Smooth muscle cell (in vitro differentiated cells): Measurements from ENCODE around the gene PBRM1. TPM values are rescaled to one million over a fixed set of nuclear protein-coding genes. Genes with fewer than 3 reads are reported as not detected.

Experiments
- DNase-seq: peaks from one replicate; lab custom pipeline; 2025; ENCODE audit not compliant: unreplicated experiment; lab: John Stamatoyannopoulos, UW
- H2AFZ ChIP-seq: fragments of 200-600 bp; sonication (generic); 2 replicates; pipeline ENCODE4 v1.6.0; 2016; ENCODE audit warnings: antibody characterized with exemption, low read depth, mild to moderate bottlenecking
- H3F3A ChIP-seq: fragments of 200-600 bp; sonication (generic); 2 replicates; pipeline ENCODE4 v1.6.0; 2017; ENCODE audit warnings: antibody characterized with exemption, low read depth
- H3K27ac ChIP-seq: fragments of 200-600 bp; sonication (generic); 2 replicates; pipeline ENCODE4 v1.5.1; 2016; ENCODE audit warnings: low read depth, mild to moderate bottlenecking
- H3K27me3 ChIP-seq: fragments of 200-600 bp; sonication (generic); 2 replicates; pipeline ENCODE4 v1.6.1; 2016; ENCODE audit warnings: low read depth, mild to moderate bottlenecking
- H3K36me3 ChIP-seq: fragments of 200-600 bp; sonication (generic); 2 replicates; pipeline ENCODE4 v1.5.1; 2016; ENCODE audit warnings: low read depth
- H3K4me1 ChIP-seq: fragments of 200-600 bp; sonication (generic); 2 replicates; pipeline ENCODE4 v1.5.1; 2016; ENCODE audit warnings: low read depth
- H3K4me2 ChIP-seq: fragments of 200-600 bp; sonication (generic); 2 replicates; pipeline ENCODE4 v1.6.0; 2016; ENCODE audit warnings: mild to moderate bottlenecking
- H3K4me3 ChIP-seq: fragments of 200-600 bp; sonication (generic); 2 replicates; pipeline ENCODE4 v1.5.1; 2016; ENCODE audit warnings: mild to moderate bottlenecking
- H3K79me2 ChIP-seq: fragments of 200-600 bp; sonication (generic); 2 replicates; pipeline ENCODE4 v1.6.0; 2016; ENCODE audit warnings: low read depth, mild to moderate bottlenecking
- H3K9ac ChIP-seq: fragments of 200-600 bp; sonication (generic); 2 replicates; pipeline ENCODE4 v1.6.0; 2016; ENCODE audit warnings: low read depth
- H3K9me3 ChIP-seq: fragments of 200-600 bp; sonication (generic); replicated peaks from 2 replicates; pipeline ENCODE4 v1.5.1; 2016; ENCODE audit warnings: low read depth
- H4K20me1 ChIP-seq: fragments of 200-600 bp; sonication (generic); 2 replicates; pipeline ENCODE4 v1.6.0; 2016; ENCODE audit warnings: low read depth
- WGBS: methylation state at CpG from one replicate; pipeline ENCODE4 v1.1.7; 2016; ENCODE audit warnings: low lambda C conversion rate; 5-methylcytosine and 5-hydroxymethylcytosine counted together
- polyA plus RNA-seq: library from polyadenylated mRNA; unstranded; fragments of >200 nt; fragmentation: Nextera tagmentation; extraction: Ambion mirVana; gene quantifications from 2 replicates; pipeline ENCODE4 v1.2.1, GENCODE V29; 2016
- total RNA-seq: library from RNA; depleted of rRNA; stranded (reverse); fragments of >200 nt; gene quantifications from 2 replicates; pipeline ENCODE4 v1.2.3, GENCODE V29; 2014
- TF ChIP-seq, protein P1 (sequence below): fragments of 200-600 bp; sonication (generic); IDR thresholded peaks from 2 replicates; pipeline ENCODE4 v1.5.1; 2017; ENCODE audit warnings: borderline replicate concordance, mild to moderate bottlenecking, antibody characterized with exemption; ENCODE audit not compliant: insufficient read depth, poor library complexity, severe bottlenecking

The PBRM1 gene
- total RNA-seq (56.4 and 62.8 TPM in 2 replicates), polyA plus RNA-seq (27.6 and 28.9 TPM in 2 replicates)

DNA sequence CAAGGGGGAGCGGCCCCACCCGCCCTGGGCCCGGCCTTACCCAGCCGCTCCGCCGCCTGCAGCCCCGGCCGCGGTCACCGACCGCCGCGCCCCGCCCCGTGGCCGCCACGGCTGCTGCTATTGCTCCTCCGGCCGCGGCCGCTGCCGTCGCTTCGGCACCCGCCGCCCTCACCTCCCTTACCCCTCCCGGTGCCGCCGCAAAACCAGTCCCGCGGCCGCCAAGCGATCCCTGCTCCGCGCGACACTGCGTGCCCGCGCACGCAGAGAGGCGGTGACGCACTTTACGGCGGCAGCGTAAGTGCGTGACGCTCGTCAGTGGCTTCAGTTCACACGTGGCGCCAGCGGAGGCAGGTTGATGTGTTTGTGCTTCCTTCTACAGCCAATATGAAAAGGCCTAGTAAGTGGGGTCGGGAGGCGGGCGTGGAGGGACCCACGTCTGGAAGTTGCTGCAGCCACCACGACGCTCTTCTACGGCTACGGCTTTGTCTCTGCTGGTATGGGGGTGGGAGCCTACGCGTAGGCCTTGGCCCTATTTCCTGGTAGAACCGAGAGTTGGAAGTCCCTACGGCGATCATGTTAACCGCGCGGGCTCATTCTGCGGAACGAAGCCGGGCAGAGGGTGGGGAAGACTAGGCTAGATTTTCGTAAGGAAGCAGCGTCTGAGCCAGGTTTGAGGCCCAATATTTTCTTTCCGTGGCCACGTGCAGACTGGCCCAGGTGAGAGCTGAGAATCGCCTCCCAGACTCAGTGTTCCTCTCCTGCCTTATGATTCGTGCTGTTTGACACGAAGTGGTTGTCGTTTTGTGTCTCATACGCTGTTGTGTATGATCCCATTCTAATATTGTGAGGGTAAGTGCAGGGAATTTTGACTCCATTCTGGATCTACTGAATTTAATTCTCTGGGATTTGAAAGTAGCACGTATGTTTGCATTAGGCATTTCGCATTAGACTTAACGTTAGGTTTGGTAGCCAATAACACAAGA, at the start of gene PBRM1, which contains the start of gene GNL3:
PBRM1 (minus strand) TSS at position 205 of the 983 bp plus-strand sequence.
GNL3 (plus strand) TSS at position 324 of the 983 bp plus-strand sequence; CDS start at position 385, 61 bp downstream.
- Histone ChIP-seq H3K4me3 (peak within 1 kb of the TSS; percentile 99), H3K9ac (peak within 1 kb of the TSS; percentile 94), H3K9me3 (no peaks in the 10 kb centered on the region), H2AFZ (peak within 1 kb of the TSS; percentile 61), H3K4me2 (peak within 1 kb of the TSS; percentile 97), H3K27ac (peak within 1 kb of the TSS; percentile 96), H3K79me2 (peaks cover 84% of the 10 kb centered on the region), H3K4me1 (peaks cover 24% of the 10 kb centered on the region), H3K36me3 (peaks cover 13% of the 10 kb centered on the region), H3F3A (peaks cover 24% of the 10 kb centered on the region), H4K20me1 (peaks cover 17% of the 10 kb centered on the region), H3K27me3 (no peaks in the 10 kb centered on the region)
- DNase-seq, result peak; percentile 79
- under 1% methylated on average over 81 of the region's 82 CpGs for WGBS
- TF ChIP-seq, protein P1, sequence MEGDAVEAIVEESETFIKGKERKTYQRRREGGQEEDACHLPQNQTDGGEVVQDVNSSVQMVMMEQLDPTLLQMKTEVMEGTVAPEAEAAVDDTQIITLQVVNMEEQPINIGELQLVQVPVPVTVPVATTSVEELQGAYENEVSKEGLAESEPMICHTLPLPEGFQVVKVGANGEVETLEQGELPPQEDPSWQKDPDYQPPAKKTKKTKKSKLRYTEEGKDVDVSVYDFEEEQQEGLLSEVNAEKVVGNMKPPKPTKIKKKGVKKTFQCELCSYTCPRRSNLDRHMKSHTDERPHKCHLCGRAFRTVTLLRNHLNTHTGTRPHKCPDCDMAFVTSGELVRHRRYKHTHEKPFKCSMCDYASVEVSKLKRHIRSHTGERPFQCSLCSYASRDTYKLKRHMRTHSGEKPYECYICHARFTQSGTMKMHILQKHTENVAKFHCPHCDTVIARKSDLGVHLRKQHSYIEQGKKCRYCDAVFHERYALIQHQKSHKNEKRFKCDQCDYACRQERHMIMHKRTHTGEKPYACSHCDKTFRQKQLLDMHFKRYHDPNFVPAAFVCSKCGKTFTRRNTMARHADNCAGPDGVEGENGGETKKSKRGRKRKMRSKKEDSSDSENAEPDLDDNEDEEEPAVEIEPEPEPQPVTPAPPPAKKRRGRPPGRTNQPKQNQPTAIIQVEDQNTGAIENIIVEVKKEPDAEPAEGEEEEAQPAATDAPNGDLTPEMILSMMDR, result no peak

DNA sequence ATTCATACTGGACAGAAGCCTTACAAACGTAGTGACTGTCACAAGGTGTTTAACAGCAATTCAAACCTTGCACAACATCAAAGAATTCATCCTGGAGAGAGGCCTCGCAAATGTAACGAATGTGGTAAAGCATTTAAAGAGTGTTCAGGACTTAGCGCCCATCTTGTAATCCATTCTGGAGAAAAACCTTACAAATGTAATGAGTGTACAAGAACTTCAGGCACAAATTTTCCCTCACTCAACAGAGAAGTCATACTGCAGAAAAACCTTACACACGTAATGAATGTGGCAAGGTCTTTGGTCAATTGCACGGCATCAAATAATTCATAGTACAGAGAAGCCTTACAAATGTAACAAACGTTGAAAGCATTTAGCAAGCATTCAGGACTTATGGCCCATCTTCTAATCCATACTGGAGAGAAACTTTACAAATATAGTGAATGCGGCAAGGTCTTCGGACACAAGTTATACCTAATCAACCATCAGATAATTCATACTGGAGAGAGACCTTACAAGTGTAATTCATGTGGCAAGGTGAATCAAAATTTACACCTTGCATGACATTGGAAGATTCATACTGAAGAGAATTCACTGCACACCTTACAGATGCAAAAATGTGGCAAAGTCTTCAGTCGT, 47.7 kb upstream of the PBRM1 start:
- Histone ChIP-seq H3K4me3 (no peak overlapping the region), H3K9ac (no peak overlapping the region), H3K4me1 (no peaks in the 10 kb centered on the region), H3K27me3 (no peaks in the 10 kb centered on the region), H3K79me2 (no peaks in the 10 kb centered on the region), H3K27ac (no peak overlapping the region), H3F3A (no peaks in the 10 kb centered on the region), H3K9me3 (peaks cover 5% of the 10 kb centered on the region), H2AFZ (no peak overlapping the region), H3K36me3 (peaks cover 55% of the 10 kb centered on the region), H3K4me2 (no peak overlapping the region), H4K20me1 (no peaks in the 10 kb centered on the region)
- TF ChIP-seq, protein P1, result no peak
- no peak for DNase-seq
- WGBS, result 97% methylated on average over 10 of the region's 10 CpGs

DNA sequence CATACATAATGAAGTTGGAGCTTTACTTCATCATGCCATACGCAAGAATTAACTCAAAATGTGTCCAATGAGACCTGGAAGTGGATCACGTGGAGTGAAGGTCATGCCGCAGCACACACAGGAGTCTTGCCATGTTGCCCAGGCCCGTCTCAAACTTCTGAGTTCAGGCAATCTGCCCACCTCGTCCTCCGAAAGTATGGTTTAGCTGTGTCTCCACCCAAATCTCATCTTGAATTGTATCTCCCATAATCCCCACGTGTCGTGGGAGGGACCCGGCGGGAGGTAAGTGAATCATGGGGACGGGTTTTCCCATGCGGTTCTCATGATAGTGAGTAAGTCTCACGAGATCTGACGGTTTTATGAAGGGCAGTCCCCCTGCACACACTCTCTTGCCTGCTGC, 45.9 kb upstream of the PBRM1 start:
- WGBS, result 97% methylated on average over 14 of the region's 14 CpGs
- H3K4me1 ChIP-seq, result no peaks in the 10 kb centered on the region
- TF ChIP-seq, protein P1, result no peak
- peaks cover 5% of the 10 kb centered on the region for H3K9me3 ChIP-seq
- DNase-seq, result no peak
- no peak overlapping the region for H3K4me2 ChIP-seq
- no peaks in the 10 kb centered on the region for H3K79me2 ChIP-seq
- no peaks in the 10 kb centered on the region for H3K27me3 ChIP-seq
- H2AFZ ChIP-seq, result no peak overlapping the region
- no peak overlapping the region for H3K27ac ChIP-seq
- H3F3A ChIP-seq, result no peaks in the 10 kb centered on the region
- H4K20me1 ChIP-seq, result no peaks in the 10 kb centered on the region
- H3K36me3 ChIP-seq, result peaks cover 50% of the 10 kb centered on the region
- H3K9ac ChIP-seq, result no peak overlapping the region
- H3K4me3 ChIP-seq, result no peak overlapping the region
